ENCODE measurements around the gene SSTR5.

- TF ChIP-seq SIN3A (IDR thresholded peaks at IDR 0.05; ENCODE audit: borderline replicate concordance, insufficient read depth, low read length) (no peak), REST (IDR thresholded peaks at IDR 0.05; ENCODE audit: insufficient read depth in 1 of 2, low read depth in 2 of 2, low read length in 2 of 2) (no peak), TAF1 (IDR thresholded peaks at IDR 0.05; ENCODE audit: borderline replicate concordance, insufficient read depth, low read length) (no peak), POLR2AphosphoS5 (IDR thresholded peaks at IDR 0.05; ENCODE audit: low read depth, low read length) (no peak), FOXP2 (optimal IDR thresholded peaks at IDR 0.05; ENCODE audit: borderline replicate concordance, extremely low read depth, extremely low read length, insufficient read depth) (no peak)
Measured at GRCh38 chr16:1051446-1051845, 21.1 kb upstream of the SSTR5 start.

Data from PFSK-1 (cell line).